Raji (cell line): ENCODE measurements around the gene HES6.

Experiments used
- POLR2A ChIP-seq: IDR thresholded peaks from 2 replicates; pipeline ENCODE4 v1.6.1; 2011; ENCODE audit warnings: low read depth, low read length, control low read depth; ENCODE audit not compliant: insufficient read depth

The HES6 gene

DNA sequence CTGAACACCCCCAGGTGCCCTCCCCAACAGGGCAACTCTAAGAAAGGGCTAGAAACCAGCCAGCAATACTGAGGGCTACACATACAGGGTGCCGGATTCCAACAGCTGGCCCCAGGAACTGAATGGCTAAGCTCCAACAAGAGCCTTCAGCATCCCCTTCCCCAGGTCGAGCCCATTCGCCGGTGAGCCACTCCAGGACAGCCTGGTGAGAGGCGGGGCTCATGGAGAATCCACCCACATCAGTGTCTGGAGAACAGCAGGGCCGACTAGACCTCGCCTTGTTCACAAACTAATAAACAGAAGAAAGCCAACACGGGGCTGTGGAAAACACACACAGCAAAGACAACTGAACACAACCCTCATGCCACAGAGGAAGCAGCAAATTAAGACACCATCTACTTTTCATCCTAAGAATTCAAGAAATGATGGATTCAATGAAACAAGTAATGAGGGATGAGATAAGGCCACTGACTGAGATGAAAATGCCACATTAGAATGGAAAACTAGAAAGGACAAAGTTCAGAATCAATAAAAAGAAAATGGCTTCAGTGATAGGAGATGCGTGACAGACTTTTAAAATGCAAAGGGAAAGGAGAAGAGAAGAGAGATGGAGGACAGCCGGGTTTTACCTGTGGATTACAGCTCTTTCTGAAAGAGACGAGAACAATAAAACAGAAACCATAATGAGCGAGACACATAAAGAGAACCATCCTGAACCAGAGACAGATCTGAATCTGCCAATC, 40.4 kb upstream of the HES6 start:
- TF ChIP-seq POLR2A = no peak

DNA sequence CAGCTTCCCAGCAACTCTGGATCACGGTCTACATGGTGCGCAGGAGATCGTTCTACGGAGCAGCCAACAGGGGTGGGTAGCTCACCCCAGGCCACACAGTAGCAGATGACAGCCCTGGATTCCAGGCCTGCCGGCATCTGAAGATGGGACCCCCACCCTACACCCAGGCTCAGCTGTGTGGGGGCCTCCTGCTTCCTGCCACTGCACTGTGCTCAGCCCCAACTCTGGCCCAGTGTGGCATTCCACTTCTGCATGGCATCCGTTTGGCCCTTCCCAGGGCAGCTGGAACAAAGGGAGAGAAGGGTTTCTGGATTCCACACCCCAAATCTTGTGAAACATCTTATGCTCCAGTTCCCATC, 39.5 kb upstream of the HES6 start:
- no peak for TF ChIP-seq POLR2A

DNA sequence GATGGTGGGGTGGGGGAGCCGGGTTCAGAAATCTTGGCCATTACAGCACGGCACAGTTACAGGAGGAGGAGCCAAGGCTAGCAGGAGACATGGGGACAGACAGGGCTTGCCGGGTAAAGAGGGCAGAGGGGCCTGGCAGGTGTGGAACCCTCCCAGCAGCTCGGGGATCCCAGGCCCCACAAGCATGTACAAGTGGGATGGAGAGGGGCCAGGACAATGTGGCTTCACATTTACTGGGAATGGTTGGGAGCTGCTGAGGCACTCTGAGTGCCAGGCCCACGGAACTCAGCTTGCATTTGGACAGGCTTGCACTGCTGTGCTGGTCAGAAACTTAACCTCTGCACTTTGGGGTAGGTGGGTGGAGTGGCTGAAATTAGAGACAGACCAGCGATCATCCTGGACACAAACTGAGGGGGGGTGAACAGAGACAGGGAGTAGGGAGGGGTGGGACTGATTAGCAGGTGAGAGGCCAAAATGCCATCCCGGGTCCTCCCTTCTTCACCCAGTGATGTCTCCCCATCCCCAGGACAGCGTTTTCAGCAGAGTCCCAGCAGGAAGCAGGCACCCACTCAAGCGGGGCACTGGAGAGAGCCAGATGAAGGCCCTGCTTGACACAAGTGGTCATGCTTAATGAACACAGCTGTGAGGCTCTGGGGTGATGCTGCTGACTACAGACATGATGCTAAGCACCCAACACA, 38.9 kb upstream of the HES6 start:
- TF ChIP-seq POLR2A = no peak

DNA sequence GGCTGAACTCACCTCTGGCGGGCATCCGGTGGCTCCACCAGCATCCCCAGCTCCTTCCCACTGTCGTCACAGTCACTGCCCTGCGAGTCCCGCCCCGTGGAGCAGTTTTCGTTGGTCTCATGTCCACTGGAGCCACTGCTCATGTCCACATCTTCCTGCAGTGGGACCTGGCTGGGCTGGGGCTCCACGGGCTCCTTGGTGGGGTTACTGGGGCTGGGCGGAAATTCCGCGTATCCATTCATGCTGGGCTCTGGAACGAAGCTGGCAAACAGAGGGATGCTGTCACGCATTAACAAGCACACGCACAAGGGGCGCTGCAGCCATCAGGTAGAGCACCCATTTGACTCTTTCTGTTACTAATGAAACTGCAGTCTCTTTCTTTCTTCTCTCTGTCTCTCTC, 37.9 kb upstream of the HES6 start:
- no peak for TF ChIP-seq POLR2A

DNA sequence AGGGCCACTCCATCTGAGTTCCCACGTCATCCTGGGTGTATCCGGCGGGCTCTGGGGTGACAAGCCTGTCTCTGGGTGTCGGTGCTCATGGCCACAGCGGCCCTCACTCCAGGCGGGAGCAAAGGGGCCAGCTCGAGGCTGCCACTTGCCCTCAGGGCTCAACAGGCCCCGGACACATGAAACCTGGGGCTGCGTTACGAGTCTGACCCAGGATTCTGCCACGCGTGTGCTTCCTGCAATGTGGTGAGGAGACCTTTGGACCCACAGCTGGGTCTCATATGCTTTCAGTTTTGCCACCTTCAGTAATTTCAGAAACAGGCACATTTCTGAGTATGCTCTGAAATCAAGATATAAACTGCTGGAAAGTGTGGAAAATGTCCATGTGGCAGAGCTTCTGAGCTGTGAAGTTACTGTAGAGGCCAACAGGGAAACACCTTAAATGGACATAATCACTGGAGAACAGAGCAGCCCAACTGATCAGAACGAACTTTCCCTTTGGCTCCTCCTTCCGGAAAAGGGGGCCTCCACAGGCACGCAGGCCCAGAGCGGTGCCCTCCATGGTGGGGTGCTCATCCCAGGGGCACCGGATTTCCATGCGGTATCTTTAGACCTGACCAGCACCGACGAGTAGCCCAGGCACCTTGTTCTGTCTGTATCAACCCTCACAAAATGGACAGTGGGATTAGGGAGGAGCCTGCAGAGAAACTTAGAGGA, 34.5 kb upstream of the HES6 start:
- TF ChIP-seq POLR2A = no peak

DNA sequence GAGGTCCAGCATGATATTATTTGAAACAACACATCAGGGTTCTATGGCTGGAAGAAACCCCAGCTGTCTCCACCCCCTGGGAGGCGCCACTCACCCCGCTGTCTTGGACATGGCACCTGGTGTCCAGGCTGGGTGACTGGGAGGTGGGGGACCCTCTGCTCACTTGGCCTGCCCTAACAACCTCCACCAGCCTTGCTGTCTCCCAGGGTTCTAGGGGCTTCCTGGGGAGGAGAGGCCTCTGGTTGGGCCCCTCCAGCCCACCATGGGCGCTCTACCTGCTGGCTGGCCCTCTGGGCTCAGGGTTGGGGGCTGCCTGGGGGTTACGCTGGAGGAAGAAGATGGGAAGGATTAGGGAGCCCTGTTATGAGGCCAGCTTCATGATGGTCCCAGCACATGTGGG, 32.3 kb upstream of the HES6 start:
- no peak for TF ChIP-seq POLR2A

DNA sequence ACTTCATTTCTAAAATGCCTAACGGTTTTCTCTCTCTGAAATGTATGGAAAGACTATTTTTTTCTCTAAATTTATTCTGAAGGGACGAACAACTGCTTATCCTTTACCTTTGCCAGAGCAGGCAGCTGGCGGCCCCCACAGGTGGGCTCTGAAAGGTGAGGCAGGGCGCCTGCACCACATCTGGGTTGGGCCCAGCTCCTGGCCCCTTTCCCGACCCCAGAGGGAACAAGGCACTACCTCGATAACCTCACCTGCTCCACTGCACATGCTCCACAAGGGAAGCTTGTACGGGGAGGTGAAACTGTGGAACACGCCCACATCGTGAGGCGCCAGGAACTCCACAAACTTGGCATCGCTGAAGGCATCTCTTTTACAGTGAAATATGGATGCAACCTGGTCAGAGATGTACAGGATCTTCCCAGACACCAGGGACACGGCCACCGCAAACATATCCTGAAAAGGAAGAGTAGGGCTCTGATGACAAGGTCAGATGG, 31.3 kb upstream of the HES6 start:
- TF ChIP-seq POLR2A = no peak

DNA sequence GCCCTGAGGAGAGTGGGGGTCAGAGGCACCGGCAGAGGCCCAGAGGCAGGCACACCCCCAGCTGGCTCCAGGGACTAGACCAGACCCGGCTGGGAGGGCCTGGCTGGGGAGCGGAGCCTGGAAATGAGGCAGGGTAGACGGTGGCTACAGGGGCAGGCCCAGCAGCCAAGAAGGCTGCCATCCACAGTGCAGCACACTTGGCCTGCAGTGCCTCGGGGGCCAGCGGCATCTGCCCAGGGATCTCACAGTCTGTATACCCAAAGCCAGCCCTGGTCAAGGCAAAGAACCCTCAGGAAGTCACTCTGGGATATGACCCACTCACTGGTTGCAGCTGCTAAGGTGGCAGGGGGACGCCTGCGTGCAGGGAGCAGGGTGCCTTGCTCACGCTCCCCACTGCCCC, 30.8 kb upstream of the HES6 start:
- no peak for TF ChIP-seq POLR2A

DNA sequence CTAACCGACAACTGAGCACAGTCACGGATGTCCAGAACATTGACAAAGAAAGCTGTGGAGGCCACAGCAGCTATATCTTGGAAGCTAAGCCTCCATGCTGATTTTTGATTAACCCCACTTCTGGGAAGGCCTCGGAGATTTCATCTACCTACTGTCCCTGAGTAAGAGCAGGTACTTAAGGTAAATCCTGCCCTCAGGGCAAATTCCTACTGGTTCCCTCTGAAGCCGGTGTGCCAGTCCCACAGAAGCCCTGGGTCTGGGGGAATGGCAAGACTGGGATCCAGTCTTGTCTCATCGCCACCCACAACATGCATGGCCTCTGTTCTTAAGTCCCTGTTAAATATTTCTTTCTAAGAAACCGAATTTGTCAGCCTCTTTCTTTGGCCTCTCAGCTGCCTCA, 29.9 kb upstream of the HES6 start:
- TF ChIP-seq POLR2A = no peak

DNA sequence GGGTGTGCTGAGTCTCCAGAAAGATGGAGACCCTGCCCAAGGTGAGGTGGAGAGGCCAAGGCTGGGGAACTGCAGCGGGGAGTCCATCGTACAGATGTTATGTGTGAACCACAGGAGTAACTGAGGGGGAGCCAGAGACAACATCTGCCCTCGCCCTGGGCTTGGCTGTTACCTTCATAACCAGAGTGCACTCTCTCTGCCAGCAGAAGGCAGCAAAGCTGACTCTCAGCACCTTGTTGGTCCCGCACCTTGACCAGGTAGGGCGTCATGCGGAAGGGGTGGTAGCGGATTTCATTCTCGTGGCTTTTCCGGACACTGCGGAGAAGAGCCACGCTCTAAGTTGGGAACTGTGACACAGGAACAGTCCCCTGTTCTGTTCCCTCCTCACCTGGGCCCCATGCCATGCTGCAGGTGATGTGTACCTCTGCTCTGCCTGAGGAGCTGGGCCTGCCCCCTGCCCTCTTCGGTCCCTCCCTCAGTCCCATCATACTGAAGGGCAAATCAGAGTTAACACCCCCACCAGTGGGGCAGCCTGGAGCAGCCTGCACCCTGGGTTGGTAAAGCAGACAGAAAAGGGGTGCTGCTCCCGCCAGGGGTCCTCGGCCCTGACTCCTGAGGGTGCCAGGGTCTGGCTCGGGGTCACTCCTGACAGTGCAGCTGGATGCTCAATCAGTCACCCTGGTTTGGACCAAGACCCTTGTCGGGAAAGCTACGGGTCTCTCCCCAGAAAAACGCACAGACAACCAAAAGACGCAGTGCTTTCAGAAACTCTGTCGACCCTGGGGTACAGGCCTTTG, 28.2 kb upstream of the HES6 start:
- no peak for TF ChIP-seq POLR2A

DNA sequence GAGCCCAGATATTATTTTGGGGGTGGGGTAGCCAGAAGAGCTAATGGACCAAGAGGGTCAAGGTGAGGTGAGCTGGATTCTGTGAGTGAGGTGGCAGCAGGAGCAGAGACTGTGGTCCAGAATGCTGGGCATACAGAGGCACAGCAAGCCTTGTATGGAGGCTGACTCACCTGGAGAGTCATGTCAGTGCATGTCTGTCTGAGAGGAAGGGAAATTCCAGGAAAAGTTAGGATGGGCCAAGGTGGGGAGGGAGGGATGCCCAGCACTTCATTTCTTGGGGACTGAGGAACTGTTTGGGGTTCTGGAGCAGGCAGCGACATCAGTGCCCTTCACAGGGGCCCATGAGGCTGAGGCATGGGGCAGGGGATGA, 27.5 kb upstream of the HES6 start:
- TF ChIP-seq POLR2A = no peak

DNA sequence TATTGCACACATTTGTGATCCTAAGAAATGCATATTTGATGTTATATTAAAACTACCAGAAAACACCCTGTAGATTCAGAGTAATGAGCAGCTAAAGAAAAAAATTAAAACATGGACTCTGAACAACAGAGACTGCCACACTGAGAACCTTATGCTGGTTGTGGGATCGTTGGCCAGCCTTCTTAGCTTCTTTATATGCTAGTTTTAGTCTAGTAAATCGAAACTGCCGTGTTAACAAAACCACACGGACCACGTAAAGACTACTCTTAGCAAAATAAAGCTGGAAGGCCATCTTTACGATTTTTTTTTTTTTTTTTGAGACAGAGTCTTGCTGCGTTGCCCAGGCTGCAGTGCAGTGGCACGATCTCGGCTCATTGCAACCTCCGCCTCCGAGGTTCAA, 25.8 kb upstream of the HES6 start:
- no peak for TF ChIP-seq POLR2A

DNA sequence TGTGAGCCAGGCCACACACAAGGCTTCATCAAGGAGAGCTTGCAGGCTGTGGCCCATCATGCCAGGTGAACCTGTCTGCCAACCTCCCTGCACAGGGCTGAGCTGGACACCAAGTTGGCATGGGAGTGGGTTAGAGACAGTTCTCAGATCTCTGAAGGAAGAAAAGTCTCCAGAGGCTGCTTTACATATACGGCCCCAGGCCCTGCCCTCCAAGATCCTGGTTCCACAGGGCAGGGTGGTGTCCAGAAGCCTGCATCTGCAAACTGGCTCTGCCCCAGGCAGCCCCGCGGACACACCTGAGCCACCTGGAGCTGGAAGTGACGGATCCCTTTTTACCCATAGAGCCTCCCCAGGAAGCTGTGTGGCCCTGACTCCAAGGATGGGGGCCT, 24.2 kb upstream of the HES6 start:
- TF ChIP-seq POLR2A = no peak

DNA sequence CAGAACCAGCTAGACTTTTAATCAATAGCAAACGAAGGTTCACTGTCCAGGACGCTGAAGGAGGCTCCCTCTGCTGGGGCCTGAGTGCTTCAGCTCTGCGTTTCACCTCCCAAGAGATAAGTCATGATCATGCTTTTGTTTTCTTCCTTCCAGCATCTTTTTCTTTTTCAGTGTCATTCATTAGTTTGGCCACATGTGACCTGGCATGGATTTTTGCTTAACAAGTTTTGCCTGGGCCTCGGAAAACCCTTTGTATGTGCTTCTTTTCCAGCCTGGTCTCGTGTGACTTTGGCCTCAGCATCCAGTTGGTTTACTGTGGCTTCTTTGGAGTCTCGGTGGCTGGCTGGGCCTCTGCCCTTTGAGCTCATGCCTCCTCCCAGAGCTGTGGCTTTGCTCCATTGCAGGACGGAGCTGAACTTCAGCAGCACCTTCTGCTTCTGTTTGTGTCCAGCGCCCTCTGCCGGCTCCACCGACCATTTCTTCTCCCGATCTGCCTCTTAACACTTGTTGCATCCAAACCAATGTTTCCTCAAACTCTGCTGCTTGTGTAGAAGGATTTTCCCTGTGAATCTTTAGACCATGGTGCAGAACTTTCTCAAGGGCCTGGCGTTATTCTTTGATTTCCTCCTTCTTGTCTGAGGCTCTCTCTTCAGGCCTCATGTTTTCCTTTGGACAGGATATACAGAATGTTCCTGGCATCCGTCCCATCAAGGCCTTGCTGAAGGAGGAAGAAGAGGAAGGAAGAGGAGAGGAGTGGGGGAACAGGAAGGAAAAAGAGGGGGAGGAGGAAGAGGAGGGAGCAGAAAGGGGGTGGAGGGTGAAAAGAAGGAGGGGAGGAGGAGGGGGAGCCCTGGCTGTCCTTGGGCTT, 23.6 kb upstream of the HES6 start:
- no peak for TF ChIP-seq POLR2A
